IMR-90 (cell line): ENCODE data around the gene KIAA0232.

Source experiments
- CEBPB ChIP-seq: IDR thresholded peaks from 2 replicates; pipeline ENCODE4 v1.6.1; 2012; ENCODE audit warnings: low read depth, low read length, improper control_type of control experiment
- MAZ ChIP-seq: IDR thresholded peaks from 2 replicates; pipeline ENCODE4 v1.6.1; 2012; ENCODE audit warnings: low read depth, mild to moderate bottlenecking, low read length, improper control_type of control experiment, moderate library complexity, borderline replicate concordance
- RFX5 ChIP-seq: IDR thresholded peaks from 2 replicates; pipeline ENCODE4 v1.8.0; 2012; ENCODE audit warnings: low read depth, mild to moderate bottlenecking, low read length, moderate library complexity
- TF ChIP-seq, protein P1 (sequence below): conservative IDR thresholded peaks from 2 replicates; pipeline ENCODE4 v1.5.1; 2012; ENCODE audit warnings: mild to moderate bottlenecking, low read depth, low read length, improper control_type of control experiment

DNA sequence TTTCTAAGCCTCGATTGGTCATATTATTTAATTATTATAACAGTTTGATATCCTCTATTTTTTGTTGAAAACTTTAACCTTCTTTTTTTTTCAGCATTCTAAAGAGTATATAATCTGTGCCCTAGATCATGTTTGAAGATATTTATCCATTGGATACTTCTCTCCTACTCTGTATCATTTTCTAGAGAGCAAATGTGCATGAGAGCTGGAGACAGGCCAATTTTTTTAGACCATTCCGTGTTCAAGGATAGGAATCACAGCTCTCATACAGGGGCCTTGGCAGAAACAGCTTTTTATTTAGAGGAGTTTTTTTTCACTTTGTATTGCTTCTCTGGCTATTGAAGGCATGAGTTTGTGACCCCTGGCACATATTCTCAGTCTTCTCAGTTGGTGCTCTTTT is 69.4 kb downstream of the KIAA0232 start:
- no peak for TF ChIP-seq RFX5
- no peak for TF ChIP-seq CEBPB
- TF ChIP-seq, protein P1, sequence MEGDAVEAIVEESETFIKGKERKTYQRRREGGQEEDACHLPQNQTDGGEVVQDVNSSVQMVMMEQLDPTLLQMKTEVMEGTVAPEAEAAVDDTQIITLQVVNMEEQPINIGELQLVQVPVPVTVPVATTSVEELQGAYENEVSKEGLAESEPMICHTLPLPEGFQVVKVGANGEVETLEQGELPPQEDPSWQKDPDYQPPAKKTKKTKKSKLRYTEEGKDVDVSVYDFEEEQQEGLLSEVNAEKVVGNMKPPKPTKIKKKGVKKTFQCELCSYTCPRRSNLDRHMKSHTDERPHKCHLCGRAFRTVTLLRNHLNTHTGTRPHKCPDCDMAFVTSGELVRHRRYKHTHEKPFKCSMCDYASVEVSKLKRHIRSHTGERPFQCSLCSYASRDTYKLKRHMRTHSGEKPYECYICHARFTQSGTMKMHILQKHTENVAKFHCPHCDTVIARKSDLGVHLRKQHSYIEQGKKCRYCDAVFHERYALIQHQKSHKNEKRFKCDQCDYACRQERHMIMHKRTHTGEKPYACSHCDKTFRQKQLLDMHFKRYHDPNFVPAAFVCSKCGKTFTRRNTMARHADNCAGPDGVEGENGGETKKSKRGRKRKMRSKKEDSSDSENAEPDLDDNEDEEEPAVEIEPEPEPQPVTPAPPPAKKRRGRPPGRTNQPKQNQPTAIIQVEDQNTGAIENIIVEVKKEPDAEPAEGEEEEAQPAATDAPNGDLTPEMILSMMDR = no peak
- no peak for TF ChIP-seq MAZ
